ENCODE data around the gene UNC5C. TPM values are rescaled to one million over a fixed set of nuclear protein-coding genes. Genes with fewer than 3 reads are reported as not detected.

Gene UNC5C
- total RNA-seq, 2 experiments from 2014 or later: not detected

DNA sequence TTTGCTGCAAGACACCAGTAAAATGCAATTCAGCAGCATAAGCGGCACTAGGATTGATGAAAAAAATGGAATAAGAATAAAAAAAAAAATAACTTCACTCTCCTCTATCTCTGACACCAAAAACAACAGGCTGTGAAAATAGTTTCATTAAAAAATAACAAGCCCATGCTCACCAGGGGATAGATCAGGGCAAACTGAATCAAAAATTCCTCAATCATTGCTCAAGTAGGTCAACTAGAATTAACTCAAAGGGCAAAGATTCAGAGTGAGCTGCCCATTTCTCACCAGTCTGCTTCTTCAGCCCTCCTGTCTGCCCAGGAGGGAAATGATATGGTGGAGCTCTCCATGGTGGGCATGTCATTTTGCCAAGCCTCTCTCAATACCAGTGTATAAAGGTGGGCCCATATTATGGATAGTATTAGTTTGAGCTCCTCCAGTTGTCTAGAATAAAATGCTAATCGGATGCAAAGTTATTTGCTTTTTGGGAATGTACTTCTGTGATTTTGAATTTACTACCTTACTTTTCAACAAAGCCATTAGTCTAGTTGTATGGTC lies 153.9 kb downstream of the UNC5C start:
- intact Hi-C loops (cut with micrococcal nuclease): no loop called here
- Mint-ChIP-seq H3K27ac (no peak overlapping the region), H3K27me3 (peaks cover 2% of the 10 kb centered on the region), H3K4me1 (ENCODE audit: low read depth) (no peaks in the 10 kb centered on the region), H3K36me3 (no peaks in the 10 kb centered on the region), H3K4me3 (no peak overlapping the region), H3K9me3 (no peaks in the 10 kb centered on the region)
- ChIA-PET POLR2A (no interaction called here), CTCF (no interaction called here)
- DNase-seq: no peak

DNA sequence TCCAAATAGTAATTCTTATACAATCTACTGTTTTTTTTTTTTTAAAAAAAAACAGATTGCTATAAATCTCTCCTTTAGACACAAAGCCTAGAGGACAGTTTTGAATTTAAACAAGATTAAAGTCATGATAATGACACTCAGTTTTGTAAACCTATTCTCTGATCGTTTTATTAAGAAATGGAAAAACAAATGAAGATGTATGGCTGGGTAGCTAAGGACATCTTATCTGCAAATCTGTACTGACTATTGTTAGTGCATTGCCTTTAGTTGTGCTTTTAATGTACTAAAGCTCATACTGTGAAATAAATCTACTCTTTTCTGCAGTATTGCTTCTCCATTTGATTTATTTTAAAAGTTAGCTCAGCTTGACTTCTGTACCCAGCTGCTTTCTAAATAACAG lies 155.0 kb downstream of the UNC5C start:
- ChIA-PET CTCF (no interaction called here), POLR2A (no interaction called here)
- no peaks in the 10 kb centered on the region for H3K9me3 Mint-ChIP-seq
- H3K36me3 Mint-ChIP-seq: no peaks in the 10 kb centered on the region
- no peak overlapping the region for H3K27ac Mint-ChIP-seq
- peaks cover 2% of the 10 kb centered on the region for H3K27me3 Mint-ChIP-seq
- H3K4me3 Mint-ChIP-seq: no peak overlapping the region
- DNase-seq: no peak
- intact Hi-C loops (cut with micrococcal nuclease): no loop called here
- no peaks in the 10 kb centered on the region for H3K4me1 Mint-ChIP-seq (ENCODE audit: low read depth)

DNA sequence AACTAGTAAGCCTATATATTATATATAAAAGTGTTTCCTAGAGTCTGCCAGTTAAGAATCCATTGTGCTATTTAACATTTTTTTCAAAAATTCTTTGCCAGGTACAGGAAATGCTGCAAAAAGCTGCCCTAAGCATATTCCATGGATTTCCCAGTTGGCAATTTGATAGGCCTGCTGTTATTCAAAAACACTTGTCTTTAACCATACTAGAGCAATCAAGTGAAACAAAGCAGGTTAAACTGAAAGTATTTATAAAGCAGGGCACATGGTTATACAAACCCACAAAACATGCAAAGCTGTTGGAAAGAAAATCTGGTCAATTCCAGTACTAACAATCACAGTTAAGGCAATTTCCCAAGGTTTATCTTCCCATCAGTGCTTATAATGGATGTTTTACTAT lies 159.9 kb downstream of the UNC5C start:
- ChIA-PET POLR2A (no interaction called here), CTCF (no interaction called here)
- Mint-ChIP-seq H3K9me3 (no peaks in the 10 kb centered on the region), H3K36me3 (no peaks in the 10 kb centered on the region), H3K27ac (no peak overlapping the region), H3K27me3 (no peaks in the 10 kb centered on the region), H3K4me1 (ENCODE audit: low read depth) (no peaks in the 10 kb centered on the region), H3K4me3 (no peak overlapping the region)
- intact Hi-C loops (cut with micrococcal nuclease): no loop called here
- no peak for DNase-seq

DNA sequence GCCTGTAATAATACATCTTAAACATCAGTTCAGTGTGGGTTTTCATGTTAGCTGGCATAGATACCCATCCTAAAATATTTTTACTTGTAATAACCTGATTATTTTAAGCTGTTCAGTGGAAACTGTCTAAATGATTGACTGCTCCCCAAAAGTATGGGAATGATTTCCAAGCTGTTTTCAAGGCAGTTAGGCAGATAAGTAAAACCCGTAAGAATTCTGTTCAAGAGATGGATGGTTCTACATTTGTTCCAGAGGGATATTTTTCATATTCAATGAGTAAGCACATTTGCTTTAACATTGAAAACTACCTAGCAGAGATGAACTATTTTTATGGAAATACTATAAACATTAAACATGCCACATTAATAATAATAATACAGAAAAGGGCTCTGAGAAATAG lies 161.1 kb downstream of the UNC5C start:
- POLR2A ChIA-PET: no interaction called here
- CTCF ChIA-PET: no interaction called here
- intact Hi-C loops (cut with micrococcal nuclease): no loop called here

DNA sequence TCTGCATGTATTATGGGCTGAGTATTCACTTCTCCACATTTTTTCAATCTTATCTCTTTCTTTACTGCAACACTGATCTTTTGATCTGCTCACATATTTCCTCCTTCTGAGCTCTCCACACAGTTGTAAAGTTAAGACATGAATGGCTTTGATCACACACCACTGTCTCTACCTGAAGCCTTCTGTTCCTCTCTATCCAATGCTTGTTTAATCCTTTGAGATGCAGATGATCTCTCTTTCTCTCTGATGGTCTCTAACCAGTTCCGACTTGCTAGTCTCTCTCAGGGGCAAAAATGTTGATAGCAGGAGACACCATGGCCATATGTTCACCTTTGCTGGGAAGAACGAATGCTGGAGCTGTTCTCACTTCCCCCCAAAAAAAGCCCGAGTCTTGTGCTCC lies 162.4 kb downstream of the UNC5C start:
- ChIA-PET POLR2A (no interaction called here), CTCF (no interaction called here)
- H3K9me3 Mint-ChIP-seq: no peaks in the 10 kb centered on the region
- no peaks in the 10 kb centered on the region for H3K4me1 Mint-ChIP-seq (ENCODE audit: low read depth)
- DNase-seq: no peak
- H3K36me3 Mint-ChIP-seq: no peaks in the 10 kb centered on the region
- intact Hi-C loops (cut with micrococcal nuclease): no loop called here
- no peak overlapping the region for H3K27ac Mint-ChIP-seq
- no peaks in the 10 kb centered on the region for H3K27me3 Mint-ChIP-seq
- no peak overlapping the region for H3K4me3 Mint-ChIP-seq

More for the DNA sequence above, 161.1 kb downstream of the UNC5C start:
- Mint-ChIP-seq H3K27ac (no peak overlapping the region), H3K9me3 (no peaks in the 10 kb centered on the region), H3K27me3 (no peaks in the 10 kb centered on the region), H3K4me3 (no peak overlapping the region), H3K4me1 (ENCODE audit: low read depth) (no peaks in the 10 kb centered on the region), H3K36me3 (no peaks in the 10 kb centered on the region)
- no peak for DNase-seq

DNA sequence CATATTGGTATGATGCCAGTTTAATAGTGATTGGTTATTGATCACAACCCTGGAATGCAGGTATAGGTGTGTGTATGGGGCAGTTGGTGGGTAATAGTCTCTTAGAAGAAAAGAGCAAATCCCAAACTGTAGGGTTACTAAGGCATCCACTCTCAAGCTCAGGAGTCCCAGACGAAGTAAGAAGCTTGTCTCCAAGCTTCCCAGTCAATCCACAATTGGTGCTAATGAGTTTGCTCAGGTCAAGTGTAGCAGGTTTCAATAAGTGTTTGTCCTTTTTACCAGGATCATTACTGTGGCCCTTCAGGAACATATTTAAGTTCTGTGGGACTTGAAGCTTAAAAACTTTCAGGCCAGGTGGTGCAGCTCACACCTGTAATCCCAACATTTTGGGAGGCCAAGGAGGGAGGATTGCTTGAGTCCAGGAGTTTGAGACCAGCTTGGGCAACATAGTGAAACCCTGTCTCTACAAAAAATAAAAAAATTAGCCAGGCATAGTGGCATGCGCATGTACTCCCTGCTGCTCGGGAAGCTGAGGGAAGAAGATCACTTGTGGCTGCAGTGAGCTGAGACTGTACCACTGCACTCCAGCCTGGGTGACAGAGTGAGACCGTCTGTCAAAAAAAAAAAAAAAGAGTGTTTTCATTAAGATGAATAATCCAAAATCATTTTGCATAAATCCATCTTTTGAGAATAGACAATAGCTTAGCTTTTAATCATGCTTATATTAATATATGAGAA lies 166.8 kb downstream of the UNC5C start:
- H3K4me3 Mint-ChIP-seq: no peak overlapping the region
- no peak for DNase-seq
- no peaks in the 10 kb centered on the region for H3K4me1 Mint-ChIP-seq (ENCODE audit: low read depth)
- ChIA-PET POLR2A (no interaction called here), CTCF (no interaction called here)
- H3K27ac Mint-ChIP-seq: no peak overlapping the region
- H3K9me3 Mint-ChIP-seq: no peaks in the 10 kb centered on the region
- intact Hi-C loops (cut with micrococcal nuclease): no loop called here
- H3K27me3 Mint-ChIP-seq: no peaks in the 10 kb centered on the region
- H3K36me3 Mint-ChIP-seq: no peaks in the 10 kb centered on the region

DNA sequence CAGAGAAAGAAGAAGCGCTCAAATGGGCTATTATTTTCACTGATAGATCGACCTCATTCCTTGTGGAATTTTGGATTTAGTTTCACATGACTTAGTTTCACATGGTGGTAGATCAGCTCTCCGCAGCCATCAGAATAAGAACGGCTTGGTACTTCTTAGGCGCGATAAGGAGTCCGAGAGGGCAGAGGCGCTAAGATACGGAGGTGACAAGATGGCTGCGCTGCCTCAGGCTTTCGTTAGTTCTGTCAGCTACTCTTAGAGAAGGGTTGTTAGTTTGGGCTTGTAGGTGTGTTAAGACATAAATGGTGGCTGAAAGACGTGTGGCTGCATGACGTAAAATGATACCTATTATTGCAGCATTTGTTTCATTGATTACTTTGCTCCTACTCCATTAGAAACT lies 169.1 kb downstream of the UNC5C start:
- Mint-ChIP-seq H3K9me3 (no peaks in the 10 kb centered on the region), H3K4me1 (ENCODE audit: low read depth) (no peaks in the 10 kb centered on the region), H3K27me3 (no peaks in the 10 kb centered on the region), H3K27ac (no peak overlapping the region), H3K36me3 (no peaks in the 10 kb centered on the region), H3K4me3 (no peak overlapping the region)
- ChIA-PET CTCF (no interaction called here), POLR2A (no interaction called here)
- intact Hi-C loops (cut with micrococcal nuclease): no loop called here
- no peak for DNase-seq

DNA sequence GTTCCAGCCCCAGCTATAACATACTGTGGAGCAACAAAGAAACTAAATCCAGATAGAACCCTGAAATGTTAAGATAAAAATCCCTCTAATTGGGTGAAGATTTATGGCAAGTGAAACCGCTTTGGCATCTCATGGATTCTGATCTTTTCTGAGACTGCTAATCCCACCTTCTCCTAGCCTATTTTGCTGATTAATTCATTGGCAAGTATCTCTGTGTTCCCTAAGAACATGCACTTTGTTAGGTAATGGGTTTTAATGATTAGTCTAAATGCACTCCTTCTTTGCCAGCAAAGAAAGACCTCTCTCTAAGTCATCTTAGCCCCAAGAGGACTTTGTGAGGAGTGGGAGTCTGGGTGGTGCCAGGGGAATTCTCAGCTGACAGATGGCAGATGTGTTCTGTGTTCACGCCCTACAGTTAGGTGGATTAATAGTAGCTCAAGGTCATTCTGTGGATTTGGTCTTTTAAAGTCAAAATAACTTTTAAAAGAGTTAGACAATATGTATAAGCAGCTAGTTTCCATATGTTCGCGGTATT lies 171.3 kb downstream of the UNC5C start:
- CTCF ChIA-PET: no interaction called here
- H3K4me1 Mint-ChIP-seq (ENCODE audit: low read depth): no peaks in the 10 kb centered on the region

DNA sequence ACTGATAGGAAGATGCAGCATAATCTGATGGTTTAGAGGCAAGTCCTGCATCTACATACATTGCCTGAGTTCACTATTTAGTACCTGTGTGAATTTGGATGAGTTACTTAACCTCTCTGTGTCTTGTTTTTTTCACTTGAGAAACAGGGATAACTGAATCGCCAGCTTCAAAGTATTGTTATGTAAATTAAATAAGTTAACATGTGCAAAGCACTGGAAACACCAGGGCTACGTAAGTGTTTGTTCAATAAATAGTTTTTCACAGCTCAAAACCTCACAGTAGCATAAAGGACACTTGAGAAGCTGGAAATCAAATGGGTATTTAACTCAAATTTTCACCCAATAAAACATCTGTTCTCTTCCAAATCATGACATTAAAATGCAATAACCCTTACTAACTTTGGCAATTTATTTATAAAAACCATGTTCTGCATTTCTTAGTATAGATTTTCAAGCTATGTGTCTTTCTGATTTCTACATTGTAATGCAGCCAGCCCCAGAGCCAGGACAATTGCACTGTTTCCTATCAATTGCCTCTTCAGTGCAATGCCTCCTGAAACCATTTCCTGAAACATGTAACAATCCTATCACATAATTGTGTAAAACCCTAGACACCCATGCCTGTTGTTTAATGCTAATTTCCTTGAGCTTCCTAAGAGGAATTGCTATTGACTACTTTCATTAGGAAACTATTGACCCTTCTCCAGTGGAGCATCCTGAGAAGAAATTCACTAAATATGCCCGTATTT lies 177.1 kb downstream of the UNC5C start:
- H3K9me3 Mint-ChIP-seq: no peaks in the 10 kb centered on the region
- H3K4me3 Mint-ChIP-seq: no peak overlapping the region
- POLR2A ChIA-PET: no interaction called here
- DNase-seq: no peak
- H3K27ac Mint-ChIP-seq: no peak overlapping the region
- H3K27me3 Mint-ChIP-seq: no peaks in the 10 kb centered on the region
- no peaks in the 10 kb centered on the region for H3K36me3 Mint-ChIP-seq
- no peaks in the 10 kb centered on the region for H3K4me1 Mint-ChIP-seq (ENCODE audit: low read depth)
- CTCF ChIA-PET: no interaction called here
- intact Hi-C loops (cut with micrococcal nuclease): no loop called here

More for the DNA sequence above, 171.3 kb downstream of the UNC5C start:
- intact Hi-C loops (cut with micrococcal nuclease): no loop called here
- H3K36me3 Mint-ChIP-seq: no peaks in the 10 kb centered on the region
- H3K27ac Mint-ChIP-seq: no peak overlapping the region
- no peak overlapping the region for H3K4me3 Mint-ChIP-seq
- H3K9me3 Mint-ChIP-seq: no peaks in the 10 kb centered on the region
- no peak for DNase-seq
- POLR2A ChIA-PET: no interaction called here
- no peaks in the 10 kb centered on the region for H3K27me3 Mint-ChIP-seq

DNA sequence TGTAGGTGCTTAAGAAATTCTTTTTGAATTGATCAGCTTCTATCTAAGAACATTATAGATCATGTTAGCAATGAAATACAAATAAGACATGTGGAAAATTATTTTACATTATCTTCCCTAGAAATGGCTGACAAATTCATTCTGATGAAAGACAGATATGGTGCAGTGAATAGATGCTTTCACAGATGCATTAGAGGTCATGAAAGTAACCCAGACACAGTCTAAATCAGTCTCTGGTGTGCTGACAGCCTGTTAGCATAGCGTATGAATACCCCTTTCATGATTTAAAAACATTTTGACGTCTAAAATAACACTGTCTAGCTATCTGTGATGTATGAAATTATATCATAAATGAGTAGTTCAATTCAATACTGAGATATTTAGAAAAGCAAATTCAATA lies 180.9 kb downstream of the UNC5C start:
- H3K4me3 Mint-ChIP-seq: no peak overlapping the region
- CTCF ChIA-PET: no interaction called here
- DNase-seq: no peak
- no peaks in the 10 kb centered on the region for H3K27me3 Mint-ChIP-seq
- H3K27ac Mint-ChIP-seq: no peak overlapping the region
- no peaks in the 10 kb centered on the region for H3K36me3 Mint-ChIP-seq
- POLR2A ChIA-PET: no interaction called here
- intact Hi-C loops (cut with micrococcal nuclease): no loop called here
- H3K4me1 Mint-ChIP-seq (ENCODE audit: low read depth): no peaks in the 10 kb centered on the region
- H3K9me3 Mint-ChIP-seq: no peaks in the 10 kb centered on the region

DNA sequence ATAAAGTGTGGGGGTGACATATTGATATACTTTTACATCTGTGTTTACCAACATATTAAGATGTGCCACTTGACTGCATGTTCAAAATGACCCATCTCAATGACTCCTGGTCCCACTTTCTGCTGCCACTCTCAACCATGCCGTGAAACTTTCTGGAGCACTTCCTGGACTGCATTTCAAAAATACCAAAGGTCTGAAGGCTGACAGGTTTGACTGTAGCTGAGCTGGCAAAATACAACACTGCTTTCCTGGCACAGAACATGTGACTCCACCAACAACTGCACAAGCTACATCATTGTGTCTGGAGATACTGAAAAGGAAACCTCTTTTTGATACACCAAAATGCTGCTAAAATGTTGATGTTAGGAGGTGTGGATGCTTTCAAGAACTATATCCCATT lies 184.8 kb downstream of the UNC5C start:
- Mint-ChIP-seq H3K36me3 (no peaks in the 10 kb centered on the region), H3K4me1 (ENCODE audit: low read depth) (no peaks in the 10 kb centered on the region), H3K4me3 (no peak overlapping the region), H3K27me3 (no peaks in the 10 kb centered on the region), H3K9me3 (no peaks in the 10 kb centered on the region), H3K27ac (no peak overlapping the region)
- no peak for DNase-seq
- intact Hi-C loops (cut with micrococcal nuclease): no loop called here
- POLR2A ChIA-PET: no interaction called here
- CTCF ChIA-PET: no interaction called here

DNA sequence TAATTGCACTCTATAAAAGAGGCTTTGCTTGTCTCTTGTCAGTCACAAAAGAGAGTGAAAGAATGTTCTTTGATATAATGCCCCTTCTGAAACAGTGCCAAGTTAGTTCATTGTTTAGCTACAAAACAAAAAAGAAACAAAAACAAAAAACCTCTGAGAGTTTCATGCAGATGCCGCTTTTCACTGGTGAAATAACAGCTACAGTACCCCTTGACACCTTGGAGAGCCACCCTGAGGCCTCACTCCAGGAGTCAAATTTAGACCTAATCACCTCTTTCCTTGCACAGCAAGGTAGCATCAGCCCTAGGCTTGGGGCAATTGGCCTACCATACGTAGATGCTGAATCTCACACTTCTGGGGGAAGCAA lies 185.2 kb downstream of the UNC5C start:
- intact Hi-C loops (cut with micrococcal nuclease): no loop called here

More for the DNA sequence above, 185.2 kb downstream of the UNC5C start:
- no peak for DNase-seq
- H3K36me3 Mint-ChIP-seq: no peaks in the 10 kb centered on the region
- CTCF ChIA-PET: no interaction called here
- H3K4me3 Mint-ChIP-seq: no peak overlapping the region
- no peaks in the 10 kb centered on the region for H3K27me3 Mint-ChIP-seq
- no peaks in the 10 kb centered on the region for H3K9me3 Mint-ChIP-seq
- POLR2A ChIA-PET: no interaction called here
- no peak overlapping the region for H3K27ac Mint-ChIP-seq
- H3K4me1 Mint-ChIP-seq (ENCODE audit: low read depth): no peaks in the 10 kb centered on the region
